Panc1 (cell line): ENCODE measurements around the gene CYP2J2. TPM values are rescaled to one million over a fixed set of nuclear protein-coding genes. Genes with fewer than 3 reads are reported as not detected.
"Not testable (repeated sequence)": the region's sequence is repeated elsewhere in the genome, so short reads cannot be mapped to it uniquely, and the experiment has no call there.

Source experiments
- ATAC-seq: fragments of 200-7000 bp; cut with Tn5 transposase; 2 replicates; pipeline ENCODE4 v1.9.1; 2020; ENCODE audit warnings: mild to moderate bottlenecking, moderate library complexity
- BruUV-seq: library from RNA; stranded (reverse); fragments of 400-500 nt; replicated peaks from 2 replicates; lab custom pipeline; 2021; lab: Mats Ljungman, UMichigan
- CTCF ChIA-PET: fragments of 300-600 bp; sonication (Branson Sonifier 250); formaldehyde crosslinking; loops from one replicate; lab custom pipeline; 2022; ENCODE audit warnings: antibody characterized with exemption; lab: Charles Lee
- POLR2A ChIA-PET: fragments of 300-600 bp; sonication (Branson Sonifier 250); formaldehyde crosslinking; loops from one replicate; lab custom pipeline; 2022; ENCODE audit warnings: antibody characterized with exemption; lab: Charles Lee
- DNase-seq: peaks from one replicate; pipeline ENCODE4 v3.0.0-alpha.2; 2010; ENCODE audit warnings: low read depth, low spot score
- H3K27ac ChIP-seq: 2 replicates; pipeline ENCODE4 v1.5.1; 2011; ENCODE audit warnings: mild to moderate bottlenecking, low read length, inconsistent platforms
- H3K27me3 ChIP-seq: fragments of 200-500 bp; sonication (Bioruptor generic); 2 replicates; pipeline ENCODE4 v1.6.0; 2014; ENCODE audit warnings: low read length, inconsistent platforms; ENCODE audit not compliant: control insufficient read depth, insufficient read depth
- H3K36me3 ChIP-seq: fragments of 200-500 bp; sonication (Bioruptor generic); 2 replicates; pipeline ENCODE4 v1.5.1; 2014; ENCODE audit warnings: inconsistent platforms, mild to moderate bottlenecking, low read length, moderate library complexity; ENCODE audit not compliant: control insufficient read depth, insufficient read depth
- H3K4me1 ChIP-seq: 2 replicates; pipeline ENCODE4 v1.5.1; 2011; ENCODE audit warnings: inconsistent platforms, mild to moderate bottlenecking, low read length, moderate library complexity; ENCODE audit not compliant: control insufficient read depth, insufficient read depth
- H3K4me3 ChIP-seq, 2 experiments: 2 replicates each; pipeline ENCODE4 v1.5.1; 2011 to 2012; ENCODE audit warnings: low read depth in 2 of 2, low read length in 2 of 2, mild to moderate bottlenecking in 2 of 2, inconsistent platforms in 1 of 2, moderate library complexity in 1 of 2
- H3K9me3 ChIP-seq: fragments of 200-500 bp; sonication (Bioruptor generic); 2 replicates; pipeline ENCODE4 v1.5.1; 2014; ENCODE audit warnings: low read depth, mild to moderate bottlenecking, inconsistent platforms, low read length, moderate library complexity; ENCODE audit not compliant: control insufficient read depth, insufficient read depth
- POLR2AphosphoS5 ChIP-seq: IDR thresholded peaks from 2 replicates; pipeline ENCODE4 v1.6.1; 2012; ENCODE audit warnings: mild to moderate bottlenecking, low read depth, low read length, moderate library complexity
- SIN3A ChIP-seq: IDR thresholded peaks from 2 replicates; pipeline ENCODE4 v1.6.1; 2012; ENCODE audit warnings: low read depth, mild to moderate bottlenecking, low read length, moderate library complexity, borderline replicate concordance; ENCODE audit not compliant: insufficient read depth
- TCF7L2 ChIP-seq: IDR thresholded peaks from 2 replicates; pipeline ENCODE4 v1.6.1; 2011; ENCODE audit warnings: mild to moderate bottlenecking, low read depth, low read length, inconsistent platforms
- in situ Hi-C: cut with HindIII; loops from 2 replicates; pipeline ENCODE4 v1.10.0; 2016; ENCODE audit warnings: low sequenced_read_pairs, low pct_unique_long_range_greater_than_20kb
- intact Hi-C: fragments of 100-400 bp; cut with micrococcal nuclease; formaldehyde crosslinking; loops from one replicate; pipeline ENCODE4 v1.10.0; 2022; ENCODE audit not compliant: unreplicated experiment
- total RNA-seq: library from RNA; stranded (reverse); gene quantifications from one replicate; pipeline ENCODE4 v1.2.1, GENCODE V29; 2021; ENCODE audit not compliant: unreplicated experiment
- TF ChIP-seq, protein P1 (sequence below), 2 experiments: IDR thresholded peaks; 2 replicates each; pipeline ENCODE4 v1.6.1; 2011 to 2012; ENCODE audit warnings: low read depth in 2 of 2, control low read depth in 1 of 2, low read length in 1 of 2, mild to moderate bottlenecking in 1 of 2, moderate library complexity in 1 of 2; ENCODE audit not compliant: insufficient read depth in 1 of 2
- TF ChIP-seq, protein P2 (sequence below): fragments of 450-650 bp; IDR thresholded peaks from 2 replicates; pipeline ENCODE4 v1.5.1; 2017; ENCODE audit warnings: mild to moderate bottlenecking

The CYP2J2 gene
- total RNA-seq, 1 experiment from 2014 or later: not detected

DNA sequence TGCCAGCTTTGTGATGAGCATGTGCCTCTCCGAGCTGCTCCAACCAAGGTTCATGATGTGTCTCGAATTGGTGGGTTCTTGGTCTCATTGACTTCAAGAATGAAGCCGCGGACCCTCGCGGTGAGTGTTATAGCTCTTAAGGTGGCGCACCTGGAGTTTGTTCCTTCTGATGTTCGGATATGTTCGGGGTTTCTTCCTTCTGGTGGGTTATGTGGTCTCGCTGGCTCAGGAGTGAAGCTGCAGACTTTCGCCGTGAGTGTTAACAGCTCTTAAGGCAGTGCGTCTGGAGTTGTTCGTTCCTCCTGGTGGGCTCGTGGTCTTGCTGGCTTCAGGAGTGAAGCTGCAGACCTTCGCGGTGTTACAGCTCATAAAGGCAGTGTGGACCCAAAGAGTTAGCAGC, 42.2 kb upstream of the CYP2J2 start:
- H3K27me3 ChIP-seq, CTCF ChIA-PET, H3K4me1 ChIP-seq, ATAC-seq, POLR2A ChIA-PET, in situ Hi-C loops, H3K4me3 ChIP-seq, H3K27ac ChIP-seq, DNase-seq, H3K9me3 ChIP-seq, H3K36me3 ChIP-seq, intact Hi-C loops, BruUV-seq: not testable (repeated sequence)

DNA sequence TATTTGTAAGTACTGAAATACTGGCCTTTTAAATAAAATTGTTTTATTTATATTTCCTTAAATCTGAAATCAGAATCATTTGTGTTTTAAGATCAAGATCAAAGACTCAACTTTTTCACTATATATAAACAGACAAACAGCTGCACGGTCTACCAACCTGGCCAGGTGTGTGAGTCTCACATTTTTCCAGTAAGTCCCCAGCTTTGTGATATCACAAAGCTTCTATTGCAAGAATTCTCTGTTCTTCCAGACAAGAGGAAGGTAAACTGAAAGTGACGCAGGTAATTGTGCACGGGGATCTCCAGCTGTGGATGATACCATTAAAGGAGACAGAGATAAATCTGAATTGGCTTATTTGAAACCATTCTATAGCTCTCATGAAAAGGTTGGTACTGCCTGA, 41.2 kb upstream of the CYP2J2 start:
- BruUV-seq: no TSS peak
- no peak for DNase-seq
- intact Hi-C loops: no loop called here
- no peaks in the 10 kb centered on the region for H3K36me3 ChIP-seq
- TF ChIP-seq TCF7L2 (no peak), POLR2AphosphoS5 (no peak), SIN3A (no peak)
- TF ChIP-seq, protein P1, sequence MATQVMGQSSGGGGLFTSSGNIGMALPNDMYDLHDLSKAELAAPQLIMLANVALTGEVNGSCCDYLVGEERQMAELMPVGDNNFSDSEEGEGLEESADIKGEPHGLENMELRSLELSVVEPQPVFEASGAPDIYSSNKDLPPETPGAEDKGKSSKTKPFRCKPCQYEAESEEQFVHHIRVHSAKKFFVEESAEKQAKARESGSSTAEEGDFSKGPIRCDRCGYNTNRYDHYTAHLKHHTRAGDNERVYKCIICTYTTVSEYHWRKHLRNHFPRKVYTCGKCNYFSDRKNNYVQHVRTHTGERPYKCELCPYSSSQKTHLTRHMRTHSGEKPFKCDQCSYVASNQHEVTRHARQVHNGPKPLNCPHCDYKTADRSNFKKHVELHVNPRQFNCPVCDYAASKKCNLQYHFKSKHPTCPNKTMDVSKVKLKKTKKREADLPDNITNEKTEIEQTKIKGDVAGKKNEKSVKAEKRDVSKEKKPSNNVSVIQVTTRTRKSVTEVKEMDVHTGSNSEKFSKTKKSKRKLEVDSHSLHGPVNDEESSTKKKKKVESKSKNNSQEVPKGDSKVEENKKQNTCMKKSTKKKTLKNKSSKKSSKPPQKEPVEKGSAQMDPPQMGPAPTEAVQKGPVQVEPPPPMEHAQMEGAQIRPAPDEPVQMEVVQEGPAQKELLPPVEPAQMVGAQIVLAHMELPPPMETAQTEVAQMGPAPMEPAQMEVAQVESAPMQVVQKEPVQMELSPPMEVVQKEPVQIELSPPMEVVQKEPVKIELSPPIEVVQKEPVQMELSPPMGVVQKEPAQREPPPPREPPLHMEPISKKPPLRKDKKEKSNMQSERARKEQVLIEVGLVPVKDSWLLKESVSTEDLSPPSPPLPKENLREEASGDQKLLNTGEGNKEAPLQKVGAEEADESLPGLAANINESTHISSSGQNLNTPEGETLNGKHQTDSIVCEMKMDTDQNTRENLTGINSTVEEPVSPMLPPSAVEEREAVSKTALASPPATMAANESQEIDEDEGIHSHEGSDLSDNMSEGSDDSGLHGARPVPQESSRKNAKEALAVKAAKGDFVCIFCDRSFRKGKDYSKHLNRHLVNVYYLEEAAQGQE (IDR thresholded peaks at IDR 0.05; ENCODE audit: insufficient read depth in 1 of 2, low read depth in 2 of 2, low read length in 1 of 2): no peak
- TF ChIP-seq, protein P2, sequence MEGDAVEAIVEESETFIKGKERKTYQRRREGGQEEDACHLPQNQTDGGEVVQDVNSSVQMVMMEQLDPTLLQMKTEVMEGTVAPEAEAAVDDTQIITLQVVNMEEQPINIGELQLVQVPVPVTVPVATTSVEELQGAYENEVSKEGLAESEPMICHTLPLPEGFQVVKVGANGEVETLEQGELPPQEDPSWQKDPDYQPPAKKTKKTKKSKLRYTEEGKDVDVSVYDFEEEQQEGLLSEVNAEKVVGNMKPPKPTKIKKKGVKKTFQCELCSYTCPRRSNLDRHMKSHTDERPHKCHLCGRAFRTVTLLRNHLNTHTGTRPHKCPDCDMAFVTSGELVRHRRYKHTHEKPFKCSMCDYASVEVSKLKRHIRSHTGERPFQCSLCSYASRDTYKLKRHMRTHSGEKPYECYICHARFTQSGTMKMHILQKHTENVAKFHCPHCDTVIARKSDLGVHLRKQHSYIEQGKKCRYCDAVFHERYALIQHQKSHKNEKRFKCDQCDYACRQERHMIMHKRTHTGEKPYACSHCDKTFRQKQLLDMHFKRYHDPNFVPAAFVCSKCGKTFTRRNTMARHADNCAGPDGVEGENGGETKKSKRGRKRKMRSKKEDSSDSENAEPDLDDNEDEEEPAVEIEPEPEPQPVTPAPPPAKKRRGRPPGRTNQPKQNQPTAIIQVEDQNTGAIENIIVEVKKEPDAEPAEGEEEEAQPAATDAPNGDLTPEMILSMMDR: no peak
- H3K4me3 ChIP-seq: no peak overlapping the region
- ATAC-seq: no peak
- POLR2A ChIA-PET: no interaction called here
- no peaks in the 10 kb centered on the region for H3K9me3 ChIP-seq
- CTCF ChIA-PET: no interaction called here
- peaks cover 3% of the 10 kb centered on the region for H3K4me1 ChIP-seq
- no peaks in the 10 kb centered on the region; the same call in none of the 2 replicates for H3K27me3 ChIP-seq
- no peak overlapping the region for H3K27ac ChIP-seq
- in situ Hi-C loops: no loop called here

DNA sequence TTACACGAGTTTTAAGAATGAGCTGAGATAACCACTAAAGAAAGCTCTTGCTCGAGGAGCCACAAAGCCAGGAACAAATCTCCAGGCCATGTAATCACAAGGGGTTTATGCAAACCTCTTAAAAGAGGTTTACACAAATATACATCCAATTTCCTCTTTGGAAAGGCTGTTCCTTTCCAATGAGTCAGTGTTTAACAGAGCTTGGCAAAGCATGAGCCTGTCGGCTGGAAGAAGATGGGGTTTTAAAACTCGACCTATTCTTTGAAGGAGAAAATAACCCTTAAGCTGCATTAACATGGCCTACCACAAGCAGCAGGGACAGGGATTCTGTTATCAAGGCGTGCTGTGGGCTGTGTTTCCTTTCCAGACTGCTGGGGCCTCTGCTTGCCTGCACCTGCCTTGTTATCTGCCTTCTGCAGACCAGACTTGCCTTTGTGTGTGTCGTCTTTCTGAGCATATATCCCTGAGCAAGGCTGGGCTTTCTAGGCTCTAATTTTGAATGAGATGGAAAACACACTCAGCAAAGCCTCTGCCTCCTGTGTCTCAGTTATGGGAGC, 40.6 kb upstream of the CYP2J2 start:
- no peak for TF ChIP-seq TCF7L2
- TF ChIP-seq, protein P2: no peak
- TF ChIP-seq, protein P1 (IDR thresholded peaks at IDR 0.05; ENCODE audit: insufficient read depth in 1 of 2, low read depth in 2 of 2, low read length in 1 of 2): no peak
- POLR2A ChIA-PET: no interaction called here
- Histone ChIP-seq H3K4me3 (no peak overlapping the region), H3K27ac (no peak overlapping the region), H3K9me3 (no peaks in the 10 kb centered on the region), H3K4me1 (peaks cover 3% of the 10 kb centered on the region), H3K27me3 (no peaks in the 10 kb centered on the region; the same call in none of the 2 replicates), H3K36me3 (no peaks in the 10 kb centered on the region)
- BruUV-seq: no TSS peak
- no peak for DNase-seq
- in situ Hi-C loops (no loop called here), intact Hi-C loops (no loop called here)
- CTCF ChIA-PET: no interaction called here
- ATAC-seq: no peak
